Measurements from ENCODE around the gene HDHD5.

DNA sequence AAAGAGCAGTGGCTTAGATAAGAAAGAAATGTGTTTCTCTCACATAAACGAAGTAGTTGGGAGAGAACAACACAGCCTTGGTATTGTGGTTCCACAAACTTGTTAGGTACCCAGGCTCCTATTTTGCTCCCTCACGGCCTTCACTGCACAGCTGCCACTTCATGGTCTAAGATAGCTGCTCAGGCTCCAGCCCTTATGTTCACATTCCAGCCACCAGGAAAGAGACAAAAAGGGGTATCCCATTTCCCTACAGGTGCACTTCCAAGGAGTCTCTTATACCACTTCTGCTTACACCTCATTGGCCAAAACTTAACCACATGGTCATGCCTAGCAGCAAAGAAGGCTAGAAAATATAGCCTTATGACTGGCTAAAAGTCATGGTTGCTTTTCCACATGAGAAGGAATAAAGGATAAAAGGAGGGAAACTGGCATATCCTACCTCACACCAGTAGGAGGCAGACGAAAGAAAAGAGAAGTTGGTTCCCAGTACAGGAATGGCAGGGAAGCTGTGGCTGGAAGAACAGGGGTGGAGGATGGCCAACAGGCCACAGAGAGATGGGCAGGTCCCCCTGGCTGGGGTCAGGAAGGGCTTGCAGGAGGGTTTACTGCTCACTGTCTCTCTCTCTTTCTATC is 5.4 kb upstream of the HDHD5 start:
- TF ChIP-seq, protein P1, sequence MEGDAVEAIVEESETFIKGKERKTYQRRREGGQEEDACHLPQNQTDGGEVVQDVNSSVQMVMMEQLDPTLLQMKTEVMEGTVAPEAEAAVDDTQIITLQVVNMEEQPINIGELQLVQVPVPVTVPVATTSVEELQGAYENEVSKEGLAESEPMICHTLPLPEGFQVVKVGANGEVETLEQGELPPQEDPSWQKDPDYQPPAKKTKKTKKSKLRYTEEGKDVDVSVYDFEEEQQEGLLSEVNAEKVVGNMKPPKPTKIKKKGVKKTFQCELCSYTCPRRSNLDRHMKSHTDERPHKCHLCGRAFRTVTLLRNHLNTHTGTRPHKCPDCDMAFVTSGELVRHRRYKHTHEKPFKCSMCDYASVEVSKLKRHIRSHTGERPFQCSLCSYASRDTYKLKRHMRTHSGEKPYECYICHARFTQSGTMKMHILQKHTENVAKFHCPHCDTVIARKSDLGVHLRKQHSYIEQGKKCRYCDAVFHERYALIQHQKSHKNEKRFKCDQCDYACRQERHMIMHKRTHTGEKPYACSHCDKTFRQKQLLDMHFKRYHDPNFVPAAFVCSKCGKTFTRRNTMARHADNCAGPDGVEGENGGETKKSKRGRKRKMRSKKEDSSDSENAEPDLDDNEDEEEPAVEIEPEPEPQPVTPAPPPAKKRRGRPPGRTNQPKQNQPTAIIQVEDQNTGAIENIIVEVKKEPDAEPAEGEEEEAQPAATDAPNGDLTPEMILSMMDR (IDR thresholded peaks at IDR 0.05; ENCODE audit: insufficient read depth, low read depth, low read length), result peak; percentile 8
- TF ChIP-seq EZH2 (IDR thresholded peaks at IDR 0.05; ENCODE audit: insufficient read depth, low read length), result no peak
